Activated CD8-positive, alpha-beta memory T cell treated with anti-CD3 and anti-CD28 coated beads, Interleukin-2, amount 50 U/mL, for 48 hours (primary cell): ENCODE data around the gene TERC.
"Not testable (repeated sequence)": the region's sequence is repeated elsewhere in the genome, so short reads cannot be mapped to it uniquely, and the experiment has no call there.

Source experiments
- DNase-seq: peaks from one replicate; pipeline ENCODE4 v3.0.0-alpha.2; 2020

Gene TERC

GRCh38 chr3:169771497-169772304, 6.8 kb upstream of the TERC start:
- DNase-seq = peak; percentile 81

- DNase-seq = peak; percentile 85
Observed at GRCh38 chr3:169769287-169770181, 4.7 kb upstream of the TERC start, which contains the start of gene ACTRT3. TSS of gene ACTRT3 (minus strand) at chr3:169769561. CDS start at chr3:169769520, 41 bp downstream.

GRCh38 chr3:169764312-169764881, 463 bp downstream of the TERC start:
- peak; percentile 86 for DNase-seq

GRCh38 chr3:169760479-169760878, 4.4 kb downstream of the TERC start:
- DNase-seq = no peak

DNA sequence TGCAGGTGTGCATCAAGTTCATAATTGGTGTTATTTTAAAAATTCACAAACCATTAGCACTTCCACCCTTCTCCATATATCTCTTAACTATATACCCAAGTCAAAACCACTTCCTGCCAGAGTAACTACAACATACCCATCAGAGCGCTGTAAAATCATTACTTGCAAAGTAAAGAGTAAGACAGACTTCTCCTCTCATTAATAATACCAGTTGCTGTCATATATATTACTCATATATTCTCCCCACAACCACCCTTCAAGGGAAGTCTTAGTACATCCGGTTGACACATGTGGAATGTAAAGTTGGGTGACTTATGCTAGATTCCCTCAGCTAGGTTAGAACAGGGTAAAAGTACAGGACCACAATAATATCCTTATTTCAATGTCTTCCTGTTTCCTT, 5.6 kb downstream of the TERC start:
- DNase-seq = no peak

DNA sequence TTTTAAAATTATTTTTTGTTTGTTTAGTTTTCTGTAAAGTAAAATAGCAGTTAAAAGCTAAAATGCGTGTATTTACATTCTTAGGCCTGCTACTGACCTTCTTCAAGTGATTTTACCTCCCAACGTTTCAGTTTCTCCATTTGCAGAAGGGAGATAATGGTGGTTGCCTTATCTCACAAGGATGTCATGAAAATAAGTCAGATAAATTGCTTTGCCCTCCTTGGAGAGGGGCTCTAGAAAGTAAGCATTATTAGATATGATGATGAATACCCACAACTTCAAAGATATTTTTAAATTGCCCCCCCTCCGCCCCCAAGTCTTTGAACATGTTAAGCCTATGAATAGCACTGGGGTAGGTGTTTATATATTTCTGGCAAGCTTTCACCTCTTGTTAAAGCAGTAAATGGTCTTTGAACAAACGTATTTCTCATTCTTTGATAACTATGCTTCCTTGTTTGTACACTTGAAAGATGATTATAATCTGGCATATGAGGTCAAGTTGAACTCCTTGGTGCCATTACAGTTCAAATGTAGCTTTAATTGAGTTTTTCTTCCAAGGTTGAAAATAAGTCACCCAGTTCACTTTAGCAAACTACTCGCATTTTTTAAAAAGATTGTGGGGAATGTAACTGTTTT, 6.4 kb downstream of the TERC start:
- DNase-seq = no peak

DNA sequence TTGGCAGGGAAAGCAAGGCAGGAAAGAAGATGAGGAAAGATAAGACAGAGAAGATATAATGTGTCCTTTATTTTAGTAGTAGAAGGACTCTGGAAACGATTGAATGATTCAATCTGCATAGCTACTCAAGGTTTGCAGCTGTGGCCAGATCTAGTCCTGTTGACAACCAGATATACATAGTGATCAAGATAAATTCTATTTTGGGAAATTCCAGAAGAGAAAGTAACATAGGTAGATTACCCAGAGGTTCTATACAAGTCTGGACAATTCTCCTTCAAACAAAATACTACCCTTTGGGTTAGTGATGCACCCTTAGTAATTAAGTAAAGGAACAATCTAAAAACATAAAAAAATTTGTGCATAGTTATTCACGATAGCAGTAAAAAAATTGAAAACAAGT, 9.4 kb downstream of the TERC start:
- no peak for DNase-seq

DNA sequence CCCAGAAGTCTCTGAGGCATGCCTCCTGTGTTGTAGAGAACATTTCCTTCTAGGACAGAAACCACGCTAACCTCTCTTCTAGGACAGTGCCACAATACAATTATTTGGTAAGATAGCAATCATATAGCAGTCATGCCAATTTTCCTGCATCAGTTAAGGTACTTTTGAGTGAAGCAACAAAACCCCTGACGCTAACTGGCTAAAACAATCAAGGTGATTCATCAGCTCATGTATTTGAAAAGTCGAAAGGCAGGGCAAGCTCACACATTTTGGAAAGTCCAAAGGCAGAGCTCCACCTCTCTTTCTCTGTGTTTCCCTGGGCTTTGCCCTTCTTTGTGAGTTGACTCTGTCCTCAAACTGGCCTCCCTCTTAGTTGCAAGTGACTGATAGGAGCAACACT, 10.1 kb downstream of the TERC start:
- DNase-seq = no peak

DNA sequence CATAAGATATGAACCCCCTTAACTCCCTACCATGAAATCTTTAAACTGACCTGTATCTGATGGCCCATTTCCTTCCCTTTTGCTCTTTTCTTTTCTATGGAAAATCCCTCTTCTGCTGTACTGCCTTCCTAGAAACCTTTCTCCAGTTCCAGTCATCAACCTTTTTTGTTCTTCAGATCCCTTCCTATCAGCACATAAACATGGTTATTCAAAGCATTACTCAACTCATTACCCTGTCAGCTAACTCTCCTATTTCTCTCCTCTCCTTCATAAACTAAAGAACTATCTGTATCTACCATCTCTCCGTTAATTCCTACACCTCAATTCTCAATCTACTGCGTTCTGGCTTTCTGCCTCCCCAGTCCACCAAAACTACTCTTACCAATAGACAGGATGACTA, 13.0 kb downstream of the TERC start:
- no peak for DNase-seq

DNA sequence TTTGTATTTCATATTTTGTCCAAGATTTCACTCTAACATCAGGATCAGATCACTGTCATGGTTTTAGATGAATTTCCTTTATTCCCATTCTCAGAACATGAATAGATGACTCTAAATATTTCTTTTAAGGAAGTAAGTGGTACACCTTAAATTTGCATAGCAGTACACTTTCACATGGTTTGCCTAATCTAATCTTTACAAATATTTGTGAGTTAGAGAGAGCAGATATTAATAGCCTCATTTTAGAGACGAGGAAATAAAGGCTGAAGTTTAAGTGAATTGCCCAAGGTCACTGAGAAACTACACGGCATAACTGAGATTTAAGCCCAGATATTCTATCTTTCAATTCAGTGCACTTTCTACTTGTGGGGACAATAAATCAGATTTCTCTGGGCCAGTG, 14.2 kb downstream of the TERC start:
- no peak for DNase-seq

DNA sequence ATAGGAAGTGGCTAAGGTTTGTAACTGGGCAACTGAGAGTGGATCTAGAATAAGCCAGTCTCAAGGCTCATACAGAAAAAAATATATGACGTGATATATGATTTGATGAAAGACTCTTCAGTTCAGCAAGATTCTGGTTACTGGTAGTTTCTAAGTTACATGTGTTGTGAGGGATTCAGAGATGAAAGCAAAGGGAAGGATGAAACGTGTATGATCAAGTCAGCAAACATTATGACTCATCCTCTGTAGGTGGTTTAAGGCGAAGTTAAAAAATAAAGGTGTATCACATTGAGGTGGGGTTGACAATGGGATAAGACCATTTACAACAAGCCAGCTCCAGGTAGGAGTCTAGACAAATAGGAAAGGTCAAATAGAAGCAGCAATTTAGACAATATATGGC, 16.2 kb downstream of the TERC start:
- DNase-seq = no peak

- DNase-seq = no peak
Observed at GRCh38 chr3:169746924-169747323, 17.9 kb downstream of the TERC start.

DNA sequence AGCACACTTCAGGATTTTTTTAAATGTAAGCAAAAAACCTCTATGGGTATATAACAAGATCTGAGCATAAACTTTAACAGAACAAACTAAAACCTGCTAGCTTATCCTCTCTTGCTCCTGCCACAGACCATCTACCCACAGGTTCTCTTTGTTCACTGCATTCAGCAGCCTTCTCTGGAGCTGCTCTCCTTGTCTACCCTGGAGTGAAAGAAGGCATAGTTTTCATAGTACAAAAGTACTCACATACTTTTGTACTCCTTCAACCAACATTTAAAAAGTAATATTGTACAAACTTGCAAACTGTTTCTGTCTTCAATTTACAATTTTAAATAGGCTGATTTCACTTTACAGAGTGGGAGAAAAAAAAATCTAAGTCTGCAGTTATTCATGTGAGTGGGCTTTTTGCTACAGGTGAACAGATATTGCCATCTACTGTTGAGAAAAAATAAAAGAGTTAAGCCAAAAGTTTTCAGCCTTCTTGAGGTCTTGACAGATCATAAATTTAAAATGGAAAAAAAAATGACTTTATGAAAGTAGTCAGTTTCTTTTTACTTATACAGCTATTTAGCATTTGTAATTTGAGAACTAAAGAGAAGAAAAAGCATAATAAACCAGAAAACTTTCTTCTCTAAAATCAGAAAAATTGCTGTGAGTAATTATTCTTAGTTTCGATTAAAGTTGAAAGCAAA, 20.4 kb downstream of the TERC start:
- DNase-seq = no peak

- no peak for DNase-seq
Observed at GRCh38 chr3:169739067-169739466, 25.8 kb downstream of the TERC start.

- not testable (repeated sequence) for DNase-seq
Observed at GRCh38 chr3:169731857-169732256, 33.0 kb downstream of the TERC start.

GRCh38 chr3:169722724-169723123, 42.1 kb downstream of the TERC start:
- DNase-seq = no peak

DNA sequence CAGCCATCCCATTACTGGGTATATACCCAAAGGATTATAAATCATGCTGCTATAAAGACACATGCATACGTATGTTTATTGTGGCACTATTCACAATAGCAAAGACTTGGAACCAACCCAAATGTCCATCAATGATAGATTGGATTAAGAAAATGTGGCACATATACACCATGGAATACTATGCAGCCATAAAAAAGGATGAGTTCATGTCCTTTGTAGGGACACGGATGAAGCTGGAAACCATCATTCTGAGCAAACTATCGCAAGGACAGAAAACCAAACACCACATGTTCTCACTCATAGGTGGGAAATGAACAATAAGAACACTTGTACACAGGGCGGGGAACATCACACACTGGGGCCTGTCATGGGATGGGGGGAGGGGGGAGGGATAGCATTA, 46.4 kb downstream of the TERC start:
- not testable (repeated sequence) for DNase-seq
